HG03103 (cell line): ENCODE data around the gene SACS.

Experiments used
- ATAC-seq: cut with Tn5 transposase; IDR thresholded peaks from one replicate; pipeline ENCODE4 v1.9.1; 2021; ENCODE audit warnings: low read depth; ENCODE audit not compliant: unreplicated experiment

Gene SACS

DNA sequence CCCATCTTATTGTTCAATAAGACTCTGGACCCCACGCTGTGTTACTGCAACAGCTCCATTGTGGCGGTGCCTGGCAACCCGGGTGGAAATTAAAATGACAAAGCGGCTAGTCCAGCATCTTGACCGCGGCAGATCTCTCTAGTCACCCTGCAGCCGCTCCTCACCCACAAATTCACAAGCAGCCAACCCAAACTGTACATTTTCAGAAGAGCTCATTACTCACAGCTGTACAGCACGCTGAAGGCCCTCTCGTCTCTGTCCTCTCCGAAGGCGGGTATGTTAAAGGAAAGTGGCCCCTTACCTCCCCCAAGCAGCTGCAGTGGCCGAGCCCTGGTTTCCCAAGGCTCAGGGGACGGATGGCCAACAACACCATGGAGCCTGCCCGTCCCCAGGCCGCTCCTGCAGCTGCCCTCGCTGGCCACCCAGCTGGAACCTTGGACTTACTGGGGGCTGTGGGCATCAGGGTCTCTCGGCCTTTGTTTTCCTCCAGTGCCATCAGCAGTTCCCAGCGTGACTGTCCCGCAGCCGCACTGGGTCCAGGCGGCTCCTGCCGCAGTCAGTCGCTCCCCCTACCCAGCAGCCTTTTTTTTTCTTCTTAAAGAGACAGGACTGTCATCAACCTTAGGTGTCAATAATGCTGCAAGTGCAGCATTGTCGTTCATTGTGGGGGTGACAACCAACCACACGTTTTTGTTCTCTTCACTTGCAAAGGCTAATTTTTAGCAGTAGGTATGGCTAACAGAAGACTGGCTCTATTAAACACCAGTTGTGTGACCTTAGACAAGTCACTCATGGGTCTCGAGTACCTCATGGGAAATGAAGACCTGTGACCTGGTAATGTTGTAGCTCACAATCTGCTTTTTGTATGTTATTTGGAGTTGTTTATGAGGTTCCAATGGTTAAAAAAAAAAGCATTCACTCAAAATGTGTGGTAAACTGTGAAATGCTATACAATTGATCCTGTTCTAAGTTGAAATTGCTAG, at the start of gene SACS:
TSS of gene SACS (minus strand) at position 532 of the 983 bp plus-strand sequence. CDS start 22,463 bp downstream, outside the sequence.
- no peak for ATAC-seq

DNA sequence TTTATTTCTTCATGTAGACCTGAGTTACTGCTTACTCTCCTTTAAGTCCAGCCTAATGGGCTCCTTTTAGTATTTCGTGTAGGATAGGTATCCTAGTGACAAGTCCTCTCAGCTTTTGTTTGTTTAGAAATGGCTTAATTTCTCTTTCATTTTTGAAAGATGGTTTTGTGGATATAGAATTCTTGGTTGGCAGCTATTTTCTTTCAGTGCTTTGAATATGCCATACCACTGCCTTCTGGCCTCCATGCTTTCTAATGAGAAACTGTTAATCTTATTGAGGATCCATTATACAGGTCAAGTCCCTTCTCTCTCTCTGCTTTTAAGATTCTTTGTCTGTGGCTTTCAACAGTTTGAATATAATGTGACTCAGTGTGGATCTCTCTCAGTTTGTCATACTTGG, 46.8 kb upstream of the SACS start:
- no peak for ATAC-seq

- ATAC-seq: no peak
These were observed 43.6 kb upstream of the SACS start for GRCh38 chr13:23477101-23477500.

DNA sequence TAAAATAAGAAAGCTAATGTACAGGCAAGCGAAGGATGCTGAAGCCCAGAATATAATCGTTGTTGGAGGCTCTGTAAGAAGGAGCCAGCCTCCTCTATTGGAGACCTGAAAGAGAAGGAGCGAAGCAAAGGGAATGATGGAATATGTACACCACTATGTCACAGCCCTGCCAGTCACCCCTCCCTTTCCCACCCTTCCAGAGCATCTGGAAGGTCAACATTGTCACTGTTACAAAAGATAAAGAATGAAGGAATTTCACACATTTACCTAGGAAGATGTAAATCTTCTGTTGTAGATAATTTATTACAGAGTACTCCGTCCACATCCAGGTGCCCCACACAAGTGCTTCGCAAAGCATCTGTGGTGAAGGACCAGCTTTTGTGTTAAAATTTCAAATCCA, 39.7 kb upstream of the SACS start:
- no peak for ATAC-seq

DNA sequence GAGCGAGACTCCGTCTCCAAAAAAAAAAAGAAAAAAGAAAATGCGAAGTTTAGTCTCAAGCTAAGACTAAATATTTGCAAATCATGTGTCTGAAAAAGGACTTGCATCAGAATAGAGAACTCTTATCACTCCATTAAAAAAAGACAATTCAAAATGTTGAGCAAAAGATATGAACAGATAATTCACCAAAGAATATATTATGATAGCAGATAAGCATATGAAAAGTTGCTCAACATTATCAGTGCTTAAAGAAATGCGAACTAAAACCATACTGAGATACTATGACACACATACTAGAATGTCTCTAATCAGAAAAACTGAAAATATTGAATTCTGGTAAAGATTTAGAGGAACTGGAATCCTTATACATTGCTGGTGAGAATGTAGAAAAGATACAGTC, 38.7 kb upstream of the SACS start:
- no peak for ATAC-seq

GRCh38 chr13:23470790-23471614, 37.5 kb upstream of the SACS start:
- no peak for ATAC-seq

DNA sequence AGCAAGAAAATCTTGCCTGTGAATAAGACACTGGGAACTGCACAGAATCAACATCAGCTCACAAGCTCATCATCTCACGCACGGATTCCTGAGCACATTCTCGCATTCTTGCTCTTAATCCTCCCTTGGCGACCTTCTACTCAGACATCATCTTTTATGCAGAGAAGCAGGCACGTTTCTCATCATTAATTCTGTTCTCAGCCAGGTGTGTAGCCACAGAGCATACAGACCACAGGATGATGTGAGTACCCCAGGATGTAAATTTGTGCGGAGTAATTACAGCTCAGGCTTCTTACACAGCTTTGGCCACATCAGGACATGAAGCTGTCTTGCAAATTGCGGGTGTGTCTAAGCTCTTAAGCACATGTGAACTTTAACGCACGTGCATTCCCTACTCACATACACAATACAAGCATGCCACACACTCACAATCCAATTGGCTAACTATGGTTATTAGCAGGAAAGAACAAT, 36.5 kb upstream of the SACS start:
- no peak for ATAC-seq

DNA sequence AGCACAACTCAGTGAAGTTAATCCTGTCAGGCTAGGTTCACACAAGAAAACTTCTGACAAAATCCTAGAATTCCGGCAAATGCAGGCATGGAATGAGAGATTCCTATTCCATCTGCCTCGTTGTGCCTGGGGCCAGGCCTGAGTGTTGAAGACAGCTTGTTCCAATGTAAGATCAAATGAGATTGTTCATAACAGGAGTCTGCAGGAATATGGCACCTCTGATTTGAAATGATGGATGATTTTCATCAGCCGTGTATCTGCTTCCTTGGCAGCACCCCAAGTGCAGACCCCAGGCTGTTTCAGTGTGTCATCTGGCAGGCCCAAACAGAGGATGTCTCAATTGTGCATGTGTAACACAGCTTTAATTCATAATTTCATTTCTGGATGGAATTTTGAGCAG, 35.3 kb upstream of the SACS start:
- ATAC-seq: no peak

- ATAC-seq: no peak
These were observed 34.4 kb upstream of the SACS start for GRCh38 chr13:23467932-23468278.

- no peak for ATAC-seq
These were observed 33.8 kb upstream of the SACS start for GRCh38 chr13:23467048-23467931.

DNA sequence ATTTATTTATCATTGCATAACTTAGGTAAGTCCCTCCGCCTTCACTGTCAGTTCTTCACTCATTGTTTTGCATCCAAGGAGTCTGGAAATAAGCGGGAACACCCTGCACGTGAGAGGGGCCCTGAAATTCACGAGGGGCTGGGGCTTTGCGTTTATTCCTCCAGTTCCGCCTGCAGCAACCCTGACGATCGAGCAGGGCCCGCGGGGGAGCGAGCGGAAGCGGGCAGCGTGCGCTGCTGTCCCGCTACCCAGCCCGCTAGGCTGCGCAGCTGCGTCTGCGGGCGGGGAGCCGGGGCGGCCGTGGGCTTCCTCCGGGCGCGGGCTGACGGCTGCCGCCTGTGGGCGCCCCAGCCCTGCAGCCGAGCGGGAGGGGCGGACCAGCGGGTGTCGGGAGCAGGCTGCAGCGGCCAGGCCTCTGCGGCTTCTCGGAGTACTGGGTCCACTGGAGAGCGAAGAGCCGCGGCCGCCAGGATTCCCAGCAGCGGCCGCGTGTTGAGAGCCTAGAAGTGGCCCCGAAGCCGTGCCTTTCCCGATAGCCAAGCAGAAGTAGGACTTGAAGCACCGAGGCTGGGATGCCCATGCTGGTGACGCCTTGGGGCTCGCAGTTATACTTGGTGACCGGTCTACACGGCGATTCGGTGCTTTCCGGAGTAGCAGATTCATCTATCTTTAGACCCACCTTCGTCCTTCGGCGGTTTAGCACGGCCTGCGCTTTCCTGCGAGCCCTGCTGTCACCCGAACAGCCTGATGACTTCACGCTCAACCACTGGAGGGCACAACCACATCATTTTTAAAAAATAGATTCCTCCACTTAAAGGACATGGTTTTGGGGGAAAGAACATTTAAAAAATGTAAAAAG, 32.9 kb upstream of the SACS start:
- ATAC-seq: peak; percentile 79

DNA sequence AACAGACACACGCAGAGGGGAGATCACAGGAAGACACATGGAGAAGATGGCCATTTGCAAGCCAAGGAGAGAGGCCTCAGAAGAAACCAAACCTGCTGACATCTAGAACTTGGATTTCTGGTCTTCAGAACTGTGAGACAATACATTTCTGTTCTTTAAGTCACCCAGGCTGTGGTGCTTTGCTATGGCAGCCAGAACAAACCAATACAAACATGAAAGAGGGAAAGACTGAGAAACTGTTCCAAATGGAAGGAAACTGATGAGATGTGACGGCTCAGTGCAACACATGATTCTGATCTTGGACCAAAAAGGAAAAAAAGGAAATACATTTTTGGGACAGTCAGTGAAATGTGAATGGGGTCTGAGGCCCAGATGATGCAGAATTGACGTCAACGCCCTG, 30.2 kb upstream of the SACS start:
- no peak for ATAC-seq

- ATAC-seq: no peak
These were observed 29.5 kb upstream of the SACS start for GRCh38 chr13:23462815-23463559.

- no peak for ATAC-seq
These were observed 28.0 kb upstream of the SACS start for GRCh38 chr13:23461544-23461943.

DNA sequence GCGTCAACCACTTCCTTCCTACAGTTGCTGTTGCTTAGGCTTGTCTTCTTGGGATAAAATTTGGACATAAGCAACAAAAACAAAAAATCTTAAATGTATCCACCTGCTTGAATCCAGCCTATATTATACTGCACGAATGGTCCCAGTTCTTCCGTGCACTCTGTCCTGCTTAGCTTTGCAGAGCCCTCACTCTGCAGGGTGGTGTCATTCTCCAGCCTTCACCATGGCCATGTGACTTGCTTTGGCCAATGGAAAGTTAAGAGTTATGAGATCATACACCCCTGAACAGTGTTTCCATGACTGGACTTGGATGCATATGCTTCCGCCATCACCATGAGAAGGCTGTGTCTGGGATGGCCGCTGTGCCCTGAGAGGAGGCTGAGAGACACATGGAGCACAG, 27.4 kb upstream of the SACS start:
- no peak for ATAC-seq

- no peak for ATAC-seq
These were observed 26.8 kb upstream of the SACS start for GRCh38 chr13:23460309-23460708.

DNA sequence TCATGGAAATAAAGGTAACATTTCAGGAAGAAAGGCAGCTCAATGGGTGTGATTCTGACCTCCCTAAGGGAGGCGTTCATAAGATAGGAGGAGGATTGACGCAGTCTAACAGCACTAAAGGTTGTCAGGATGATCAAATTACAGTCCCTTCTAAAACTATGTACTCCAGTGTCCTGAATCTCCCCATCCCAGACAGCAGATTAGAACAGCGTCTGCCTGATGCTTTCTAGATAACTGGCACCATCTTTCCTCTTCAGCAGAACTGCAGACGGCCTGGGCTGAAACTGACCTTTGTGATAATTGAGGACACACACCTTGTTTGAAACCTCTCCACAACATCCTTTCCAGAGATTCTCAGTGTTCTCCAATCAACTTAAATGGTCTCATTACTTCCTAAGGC, 25.5 kb upstream of the SACS start:
- ATAC-seq: no peak

GRCh38 chr13:23456437-23457210, 23.1 kb upstream of the SACS start:
- no peak for ATAC-seq
